Measurements from ENCODE around the gene LCMT1. TPM values are rescaled to one million over a fixed set of nuclear protein-coding genes. Genes with fewer than 3 reads are reported as not detected.

The LCMT1 gene
- total and polyA plus RNA-seq, 9 of the 15 experiments (the other 6 are each of a cell fraction or from before 2014, with no cell fraction given) = 20.0 to 42.8 (median 32.3) TPM

- no peak for TF ChIP-seq ZNF407 (IDR thresholded peaks at IDR 0.05; ENCODE audit: low read depth)
- TF ChIP-seq ZNF318 (IDR thresholded peaks at IDR 0.05; ENCODE audit: borderline replicate concordance in 1 of 2, low read depth in 1 of 2) = no peak
- TF ChIP-seq GABPB2 (CRISPR knock-in tag; conservative IDR thresholded peaks at IDR 0.05) = no peak
- no peak for TF ChIP-seq CAMTA2 (CRISPR knock-in tag; conservative IDR thresholded peaks at IDR 0.05)
- no peak for TF ChIP-seq ESRRA (IDR thresholded peaks at IDR 0.05; ENCODE audit: borderline replicate concordance, low read depth)
- TF ChIP-seq THRB (CRISPR knock-in tag; conservative IDR thresholded peaks at IDR 0.05) = no peak
- TF ChIP-seq CHD2 (IDR thresholded peaks at IDR 0.05; ENCODE audit: low read depth, low read length) = no peak
These were observed 44.6 kb upstream of the LCMT1 start (continued) for GRCh38 chr16:25066747-25067631.

All from K562 (cell line).